IPS-18c (cell line): ENCODE measurements around the gene INPP5A.
"Not testable (repeated sequence)": the region's sequence is repeated elsewhere in the genome, so short reads cannot be mapped to it uniquely, and the experiment has no call there.

Source experiments
- H3K4me3 ChIP-seq: 2 replicates; pipeline ENCODE4 v1.7.0; 2013; ENCODE audit warnings: low read depth, mild to moderate bottlenecking, low read length, moderate library complexity; ENCODE audit not compliant: insufficient read depth
- H3K9me3 ChIP-seq: one replicate; pipeline ENCODE4 v1.6.1; 2013; ENCODE audit warnings: mild to moderate bottlenecking, low read length, moderate library complexity; ENCODE audit not compliant: control insufficient read depth, insufficient read depth

The INPP5A gene

DNA sequence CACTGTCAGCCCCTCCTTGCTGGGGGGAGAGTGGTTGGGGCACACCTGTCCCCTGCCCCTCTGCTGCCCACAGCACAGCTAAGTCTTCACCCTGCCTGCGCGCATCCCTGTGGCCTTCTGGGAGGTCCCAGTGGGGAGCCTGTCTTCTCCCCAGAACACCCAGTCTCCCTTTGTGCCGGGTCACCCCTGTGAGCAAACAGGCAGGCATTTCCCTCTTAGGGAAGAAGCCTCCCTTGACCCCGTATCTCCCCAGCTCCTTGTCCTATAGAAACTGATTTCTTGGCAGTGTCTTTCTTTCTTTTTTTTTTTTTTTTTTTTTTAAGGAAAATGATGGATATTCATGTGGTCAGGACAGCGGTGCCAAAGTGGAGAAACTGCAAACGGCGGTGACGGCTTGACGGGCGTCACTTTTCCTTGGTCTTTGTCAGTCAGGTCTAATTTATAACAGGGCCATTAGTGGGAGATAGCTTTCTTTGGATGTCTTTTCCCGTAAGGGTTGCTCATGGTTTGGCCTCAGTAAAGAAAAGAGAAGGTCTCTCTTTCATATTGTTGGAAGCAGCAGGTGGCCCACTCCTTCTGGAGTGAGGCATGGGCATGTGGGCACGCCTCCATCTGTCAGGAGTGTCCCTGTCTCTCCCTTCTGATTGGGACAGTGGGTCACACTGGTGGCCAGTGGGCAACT, 133.1 kb downstream of the INPP5A start:
- no peak overlapping the region for H3K4me3 ChIP-seq
- H3K9me3 ChIP-seq = no peaks in the 10 kb centered on the region

DNA sequence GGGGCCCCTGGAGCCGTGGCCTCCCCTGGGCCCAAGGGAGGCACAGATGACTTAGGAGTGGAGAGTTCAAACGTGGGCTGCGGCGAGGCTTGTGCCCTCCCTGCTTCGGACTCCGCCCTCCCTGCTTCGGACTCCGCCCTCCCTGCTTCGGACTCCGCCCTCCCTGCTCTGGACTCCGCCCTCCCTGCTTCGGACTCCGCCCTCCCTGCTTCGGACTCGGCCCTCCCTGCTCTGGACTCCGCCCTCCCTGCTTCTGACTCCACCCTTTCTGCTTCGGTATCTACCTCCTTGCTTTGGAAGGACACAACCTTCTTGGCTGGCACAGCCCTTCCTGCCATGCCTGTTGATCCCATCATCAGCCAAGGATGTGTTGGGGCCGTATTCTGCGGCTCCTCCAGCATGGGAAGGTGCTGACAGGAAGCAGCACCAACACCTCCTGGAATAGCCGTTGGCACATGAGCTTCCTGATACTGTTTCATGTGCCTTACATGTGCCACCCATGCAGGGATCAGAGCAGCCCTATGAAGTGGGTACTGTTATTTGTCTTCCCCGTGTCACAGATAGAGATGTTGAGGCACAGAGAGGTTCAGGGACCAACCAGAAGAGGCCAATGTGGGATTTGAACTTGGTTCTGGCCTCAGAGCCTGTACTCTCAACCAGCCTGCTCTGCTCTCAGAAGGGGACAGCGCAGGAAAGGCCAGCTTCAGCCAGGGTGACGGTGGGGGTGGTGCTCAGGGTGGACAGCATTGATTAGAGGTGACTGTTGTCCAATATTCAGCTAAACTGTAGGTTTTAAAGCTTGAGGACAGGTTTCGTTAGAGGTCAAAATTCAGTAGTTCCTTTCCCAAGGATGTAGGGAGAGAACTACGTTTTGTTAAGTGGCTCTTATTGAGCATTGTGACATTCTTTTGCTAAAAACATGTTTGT, 133.9 kb downstream of the INPP5A start:
- no peaks in the 10 kb centered on the region for H3K9me3 ChIP-seq
- no peak overlapping the region for H3K4me3 ChIP-seq

DNA sequence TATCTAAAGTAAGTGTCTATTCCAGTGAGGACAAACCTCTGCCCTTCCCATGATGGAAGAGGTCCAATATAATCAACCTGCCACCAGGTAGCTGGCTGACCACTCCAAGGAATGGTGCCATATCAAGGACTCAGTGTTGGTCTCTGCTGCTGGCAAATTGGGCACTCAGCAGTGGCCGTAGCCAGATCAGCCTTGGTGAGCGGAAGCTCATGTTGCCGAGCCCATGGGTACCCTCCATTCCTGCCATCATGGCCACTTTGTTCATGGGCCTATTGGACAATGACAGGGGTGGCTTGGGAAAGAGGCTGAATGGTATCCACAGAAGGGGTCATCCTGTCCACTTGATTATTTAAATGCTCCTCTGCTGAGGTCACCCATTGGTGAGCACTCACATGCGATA, 136.2 kb downstream of the INPP5A start:
- not testable (repeated sequence) for H3K4me3 ChIP-seq

DNA sequence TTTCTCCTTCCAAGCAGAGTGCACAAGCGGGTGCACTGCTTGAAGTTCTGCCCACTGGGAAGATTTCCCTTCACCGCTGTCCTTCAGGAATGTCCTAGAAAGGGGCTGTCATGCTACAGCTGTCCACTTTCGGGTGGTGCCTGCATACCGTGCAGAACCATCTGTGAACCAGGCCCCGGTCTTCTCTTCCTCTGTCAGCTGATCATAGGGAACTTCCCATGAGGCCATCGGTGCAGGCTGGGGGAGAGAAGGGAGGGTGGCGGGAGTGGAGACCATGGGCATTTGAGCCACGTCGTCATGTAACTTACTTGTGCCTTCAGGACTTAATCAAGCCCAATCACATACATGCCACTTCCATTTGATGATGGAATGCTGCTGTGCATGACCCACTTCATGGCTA, 136.7 kb downstream of the INPP5A start:
- Histone ChIP-seq H3K9me3 (no peaks in the 10 kb centered on the region), H3K4me3 (no peak overlapping the region)

More for the DNA sequence above, 136.2 kb downstream of the INPP5A start:
- H3K9me3 ChIP-seq = not testable (repeated sequence)

GRCh38 chr10:132675031-132675740, 137.6 kb downstream of the INPP5A start:
- Histone ChIP-seq H3K9me3 (no peaks in the 10 kb centered on the region), H3K4me3 (no peak overlapping the region)

- Histone ChIP-seq H3K9me3 (no peaks in the 10 kb centered on the region), H3K4me3 (no peak overlapping the region)
These were observed 138.8 kb downstream of the INPP5A start for GRCh38 chr10:132676193-132676891.

DNA sequence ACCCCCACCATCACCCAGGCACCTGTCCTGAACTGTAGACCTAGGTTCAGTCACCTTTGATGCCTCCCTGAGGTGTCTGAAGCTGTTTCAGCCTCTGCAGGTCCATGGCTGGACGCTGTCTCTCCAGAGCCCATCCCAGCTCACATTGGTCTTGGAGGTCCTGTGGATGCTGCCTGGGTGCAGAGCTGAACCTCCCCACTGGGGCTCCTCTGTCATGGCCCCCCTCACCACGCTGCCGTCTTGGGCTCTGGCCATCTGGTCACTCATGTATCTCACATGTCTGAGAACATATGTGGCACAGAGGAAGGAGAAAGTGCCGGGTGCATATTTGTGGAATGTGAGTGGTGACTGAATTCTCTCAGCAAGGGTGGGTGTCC, 139.5 kb downstream of the INPP5A start:
- H3K9me3 ChIP-seq = peaks cover 2% of the 10 kb centered on the region

DNA sequence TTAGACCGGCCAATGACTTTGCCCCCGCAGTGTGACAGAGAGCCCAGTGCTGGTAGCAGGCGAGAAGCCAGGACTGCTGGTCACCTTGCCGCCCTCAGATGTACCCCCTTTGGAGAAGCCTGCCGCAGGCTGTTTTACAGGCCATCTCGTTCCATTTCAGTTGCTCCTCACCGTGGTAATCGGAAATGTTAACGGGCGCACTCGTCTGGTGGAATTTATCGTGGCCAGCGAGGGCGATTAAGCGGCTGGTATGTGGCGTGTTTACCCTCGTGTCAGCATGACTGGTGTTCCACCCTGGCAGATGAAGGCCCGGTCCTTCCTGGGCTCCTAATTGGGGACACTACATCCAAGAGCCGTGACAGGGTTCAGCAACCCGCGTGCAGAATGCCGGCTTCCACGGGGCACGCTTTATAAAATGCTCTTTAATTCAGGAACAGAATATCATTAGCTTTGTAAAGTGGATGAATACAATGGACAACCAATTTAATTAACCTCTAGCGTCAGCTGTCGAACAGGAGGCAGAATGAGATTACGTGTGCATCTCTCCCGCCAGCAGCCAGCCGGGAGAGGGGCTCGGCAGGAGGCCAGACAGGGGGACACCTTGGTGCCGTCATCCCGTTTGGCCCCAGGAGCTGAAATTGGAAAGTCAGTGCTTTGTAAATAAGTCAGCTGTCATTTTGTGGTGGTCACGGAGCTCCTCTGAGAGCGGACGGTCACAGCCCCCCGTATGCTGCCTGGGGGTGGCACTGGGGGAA, 140.1 kb downstream of the INPP5A start:
- Histone ChIP-seq H3K9me3 (peaks cover 2% of the 10 kb centered on the region), H3K4me3 (no peak overlapping the region)

More for the DNA sequence above, 139.5 kb downstream of the INPP5A start:
- no peak overlapping the region for H3K4me3 ChIP-seq

- H3K9me3 ChIP-seq = peaks cover 2% of the 10 kb centered on the region
These were observed 141.0 kb downstream of the INPP5A start for GRCh38 chr10:132678436-132679216.

GRCh38 chr10:132679217-132679595, 141.6 kb downstream of the INPP5A start:
- Histone ChIP-seq H3K4me3 (no peak overlapping the region), H3K9me3 (peaks cover 2% of the 10 kb centered on the region)

More at GRCh38 chr10:132678436-132679216, 141.0 kb downstream of the INPP5A start:
- no peak overlapping the region for H3K4me3 ChIP-seq

DNA sequence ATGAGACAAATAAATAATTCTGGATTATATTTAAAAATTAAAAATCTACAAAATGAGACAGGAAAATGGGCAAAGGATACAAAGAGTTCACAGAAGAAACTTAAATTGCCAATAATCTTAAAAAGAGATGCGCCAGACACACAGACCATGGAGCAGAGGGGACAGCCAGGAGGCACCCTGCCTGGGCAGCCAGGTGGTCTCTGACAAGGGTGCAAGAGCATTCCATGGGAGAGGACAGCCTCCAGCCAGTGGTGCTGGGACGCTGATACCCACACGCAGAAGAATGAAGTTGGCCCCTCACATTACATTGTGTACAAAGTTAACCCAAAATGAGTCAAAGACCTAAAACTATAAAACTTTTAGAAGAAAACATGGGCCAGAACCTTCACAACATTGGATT, 142.1 kb downstream of the INPP5A start:
- H3K9me3 ChIP-seq = peaks cover 2% of the 10 kb centered on the region
- no peak overlapping the region for H3K4me3 ChIP-seq

- not testable (repeated sequence) for H3K4me3 ChIP-seq
These were observed 143.2 kb downstream of the INPP5A start for GRCh38 chr10:132680741-132681140.

GRCh38 chr10:132681858-132682755, 144.5 kb downstream of the INPP5A start:
- Histone ChIP-seq H3K4me3 (no peak overlapping the region), H3K9me3 (peaks cover 2% of the 10 kb centered on the region)

More at GRCh38 chr10:132680741-132681140, 143.2 kb downstream of the INPP5A start:
- not testable (repeated sequence) for H3K9me3 ChIP-seq

DNA sequence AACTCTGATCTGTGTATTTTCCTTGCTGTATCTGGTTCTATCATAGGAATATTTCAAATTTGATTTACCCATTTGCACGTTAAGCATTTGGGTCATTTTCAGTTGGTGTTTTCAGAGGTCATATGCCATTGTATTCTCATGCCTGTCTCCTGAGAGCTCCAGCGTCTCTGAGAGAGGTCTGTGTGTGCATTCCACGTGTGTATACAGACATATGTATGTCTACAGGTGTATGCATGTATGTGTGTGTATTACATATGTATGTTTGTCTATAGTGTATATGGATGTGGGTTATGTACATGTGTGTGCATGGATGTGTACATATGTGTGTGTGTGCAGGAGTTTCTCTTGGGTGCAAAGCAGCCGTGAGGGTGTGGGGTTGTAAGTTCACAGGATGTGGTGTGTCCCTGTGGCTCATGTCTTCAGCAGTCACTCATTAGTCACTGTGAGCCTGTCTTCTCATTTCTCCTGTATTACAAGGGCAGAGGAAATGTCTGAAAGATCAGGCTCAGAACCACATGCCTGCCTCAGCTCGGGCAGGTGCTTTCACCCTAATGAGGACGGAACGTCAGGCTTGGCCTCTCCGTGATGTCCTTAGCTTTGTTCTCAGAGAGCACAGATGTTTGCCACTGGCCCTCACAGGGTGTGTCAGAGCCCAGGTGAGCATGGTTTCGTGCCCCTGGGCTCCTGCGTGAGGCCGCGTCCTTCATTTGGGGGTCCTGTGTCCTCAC, 146.7 kb downstream of the INPP5A start:
- Histone ChIP-seq H3K4me3 (no peak overlapping the region), H3K9me3 (peaks cover 2% of the 10 kb centered on the region)
